GM19452 (cell line): Measurements from ENCODE around the gene RGS3.

ENCODE experiments used
- ATAC-seq: cut with Tn5 transposase; IDR thresholded peaks from one replicate; pipeline ENCODE4 v1.9.1; 2021; ENCODE audit not compliant: unreplicated experiment

RGS3 gene

DNA sequence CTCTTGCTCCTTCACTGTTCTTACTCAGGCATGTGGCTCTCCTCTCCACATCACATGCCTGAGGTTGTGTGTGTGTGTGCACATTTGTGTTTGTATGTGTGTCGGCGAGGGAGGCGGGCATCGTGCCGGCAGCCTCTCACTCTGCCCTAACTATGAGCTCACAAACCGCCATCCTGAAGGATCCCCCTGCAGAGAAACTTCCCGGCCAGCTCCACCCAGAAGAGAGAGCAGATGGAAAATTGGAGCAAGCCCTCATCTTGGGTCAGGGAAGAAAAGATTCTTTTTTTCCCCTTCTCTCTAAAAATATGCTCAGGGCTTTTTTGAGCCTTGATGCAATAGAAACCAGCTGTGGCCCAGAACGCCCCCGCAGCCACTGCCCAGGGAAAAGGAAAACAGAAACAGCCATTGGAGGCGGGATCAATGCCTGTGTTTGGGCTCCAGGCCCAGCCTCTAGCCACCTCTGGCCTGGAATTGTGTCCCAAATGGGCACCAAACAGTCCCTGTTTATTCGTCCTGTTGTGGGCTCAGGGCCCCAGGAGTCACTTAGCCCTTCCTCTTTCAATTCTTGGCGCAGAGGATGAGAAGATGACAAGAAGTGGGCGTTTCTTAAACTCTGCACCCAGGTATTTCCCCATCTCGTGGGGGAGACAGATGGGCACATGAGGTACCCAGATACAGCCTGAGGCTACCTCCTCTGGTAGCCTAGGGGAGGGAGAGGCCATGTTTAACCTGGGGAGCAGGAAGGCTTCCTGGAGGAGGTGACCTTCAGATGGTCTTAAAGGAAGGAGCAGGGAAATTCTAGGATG is 151.5 kb downstream of the RGS3 start:
- ATAC-seq, result no peak

GRCh38 chr9:113616116-113616515 is 152.6 kb downstream of the RGS3 start:
- ATAC-seq, result no peak

- ATAC-seq, result no peak
These were observed 153.3 kb downstream of the RGS3 start for GRCh38 chr9:113616621-113617496.

GRCh38 chr9:113617550-113617949 is 154.0 kb downstream of the RGS3 start:
- no peak for ATAC-seq

GRCh38 chr9:113618836-113619490 is 155.4 kb downstream of the RGS3 start:
- ATAC-seq, result no peak

DNA sequence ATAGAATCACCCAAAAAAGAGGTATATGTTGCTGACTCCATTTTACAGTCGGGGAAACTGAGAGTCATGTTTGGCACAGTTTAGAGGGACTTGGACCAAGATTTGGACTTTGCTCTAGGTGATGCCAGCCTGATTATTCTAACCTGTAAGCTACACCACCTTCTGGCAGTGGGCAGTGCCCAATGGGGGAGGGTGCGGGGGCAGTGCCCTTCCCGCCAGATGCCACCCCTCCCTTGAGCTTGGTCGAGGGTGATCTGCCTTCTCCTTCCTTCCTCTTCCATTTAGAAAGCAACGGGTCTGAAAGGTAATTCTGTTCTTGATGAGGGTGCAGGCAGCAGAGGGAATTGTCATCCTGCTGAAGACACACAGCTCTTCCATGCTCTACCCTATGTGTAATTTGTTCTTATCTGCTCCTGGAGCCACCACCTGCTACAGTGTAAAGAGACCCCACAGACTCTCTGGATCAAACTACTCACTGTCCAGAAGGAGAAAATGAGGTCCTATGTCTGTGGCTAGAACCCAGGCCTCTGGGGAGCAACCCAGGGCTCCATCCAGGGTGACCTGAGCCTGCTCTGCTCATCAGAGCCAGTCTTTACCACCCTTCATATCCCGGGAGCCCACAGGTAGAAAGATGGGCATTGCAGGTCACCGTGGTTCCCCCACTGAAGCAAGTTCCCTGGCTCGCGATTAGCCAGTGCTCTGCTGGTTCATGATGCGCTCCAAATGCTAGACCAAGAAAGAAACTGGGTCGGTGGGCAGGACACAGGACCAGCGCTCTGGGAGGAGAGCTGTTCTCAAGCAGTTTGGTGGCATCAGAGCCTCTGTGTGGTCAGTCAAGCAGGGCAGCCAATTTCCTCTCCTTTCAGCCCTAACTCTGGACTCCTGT is 156.2 kb downstream of the RGS3 start:
- ATAC-seq, result no peak

DNA sequence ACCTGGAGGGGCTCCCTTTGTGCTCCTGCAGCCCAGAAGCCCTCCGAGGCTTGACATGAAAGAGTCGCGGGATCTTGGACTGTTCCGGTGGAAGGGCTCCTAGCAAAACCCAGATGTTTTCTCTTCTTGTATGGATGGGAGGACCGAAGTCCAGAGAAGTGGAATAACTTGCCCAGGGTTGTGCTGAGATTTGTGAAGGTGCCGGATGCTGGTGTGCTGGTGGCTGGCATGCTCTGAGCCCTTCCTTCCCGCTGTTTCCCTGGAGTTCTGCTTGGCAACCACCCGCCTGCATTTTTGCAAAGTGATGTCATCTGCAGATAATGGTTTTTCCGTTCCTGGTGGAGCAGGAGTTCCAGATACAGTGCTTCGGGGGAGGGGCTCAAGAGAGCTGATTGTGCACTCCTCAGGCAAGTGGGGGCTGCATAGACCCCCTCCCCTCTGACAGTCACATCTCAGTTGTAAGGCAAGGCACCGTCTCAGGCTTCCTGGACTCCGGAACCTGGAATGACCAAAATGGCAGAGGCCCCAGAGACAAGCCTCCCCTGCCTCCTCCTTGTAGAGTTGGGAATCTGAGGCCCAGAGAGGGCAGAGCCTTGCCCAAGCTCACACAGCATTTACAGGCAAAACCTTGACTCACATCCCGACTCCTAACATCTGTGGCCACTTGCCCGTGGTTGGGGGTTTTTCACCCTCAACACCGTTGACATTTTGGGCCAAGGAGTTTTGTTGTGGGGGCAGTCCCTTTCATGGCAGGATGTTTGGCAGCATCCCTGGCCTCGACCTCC is 157.0 kb downstream of the RGS3 start:
- no peak for ATAC-seq

DNA sequence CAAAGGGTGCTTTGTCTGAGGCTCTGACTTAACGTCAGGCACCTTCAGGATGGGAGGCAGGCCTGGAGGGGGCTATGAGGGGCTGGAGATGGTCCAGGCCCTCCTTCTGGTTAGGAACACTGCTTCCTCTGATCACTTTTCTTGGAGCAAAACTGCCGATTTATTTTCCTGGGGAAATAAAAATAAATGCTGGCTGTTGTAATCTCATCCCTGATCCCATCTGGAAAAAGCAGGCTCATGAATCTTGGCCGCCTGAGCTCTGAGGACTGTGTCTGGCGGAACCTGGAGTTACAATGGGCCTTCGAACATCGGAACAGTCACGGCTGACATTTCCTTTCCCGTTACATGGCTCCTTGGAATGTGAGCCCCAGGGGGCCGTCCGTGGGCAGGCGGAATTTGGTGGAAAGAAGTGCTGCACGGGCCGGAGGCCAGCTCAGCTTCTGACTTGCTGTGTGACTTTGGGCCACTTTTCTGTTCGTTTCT is 157.8 kb downstream of the RGS3 start:
- no peak for ATAC-seq

DNA sequence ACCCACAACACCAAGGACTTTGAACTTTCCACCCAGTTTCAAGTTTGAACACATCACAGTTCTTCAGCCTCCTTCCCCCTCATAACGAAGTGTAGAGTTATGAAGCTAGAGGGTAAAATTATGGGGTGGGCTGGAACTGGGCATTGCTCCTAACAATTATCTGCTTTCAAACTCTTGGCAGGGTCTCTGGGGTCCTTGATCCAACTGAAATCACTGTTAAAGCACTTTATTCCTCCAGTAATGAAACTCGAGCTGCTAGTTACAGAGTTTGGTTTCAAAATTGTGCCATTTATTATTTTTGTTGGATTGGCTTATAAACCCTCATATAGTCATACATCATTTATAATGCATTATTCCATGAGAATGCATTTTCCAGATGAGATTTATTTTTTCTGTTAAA is 158.5 kb downstream of the RGS3 start:
- ATAC-seq, result no peak

GRCh38 chr9:113622600-113623400 is 159.3 kb downstream of the RGS3 start:
- ATAC-seq, result peak; percentile 79

DNA sequence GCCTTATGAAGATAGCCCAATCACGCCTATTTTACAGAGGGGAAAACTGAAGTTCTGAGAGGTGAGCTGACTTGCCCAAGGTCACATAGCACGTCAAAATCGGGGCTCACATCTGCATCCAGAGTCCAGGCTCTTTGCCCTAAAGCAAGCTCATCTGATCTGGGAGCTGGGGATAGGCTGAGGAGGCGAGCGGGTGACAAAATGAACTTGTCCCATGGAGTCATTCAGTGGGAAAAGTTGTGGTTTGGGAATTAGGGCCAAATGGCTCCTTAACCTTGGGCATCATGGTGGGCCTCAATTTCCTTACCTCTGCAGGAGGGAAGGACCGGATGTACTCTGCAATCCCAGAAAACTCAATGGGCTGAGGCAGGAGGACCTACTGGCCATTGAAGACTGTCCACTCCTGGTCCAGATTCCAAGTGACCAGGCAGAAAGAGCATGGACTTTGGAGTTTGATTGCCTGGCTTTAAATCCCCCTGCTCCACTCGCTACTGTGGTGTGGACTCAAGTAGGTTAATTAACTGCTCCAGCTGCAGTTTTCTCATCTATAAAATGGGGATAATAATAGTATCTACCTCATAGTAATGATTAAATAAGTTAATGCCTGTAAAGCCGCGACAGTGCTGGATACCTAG is 160.4 kb downstream of the RGS3 start:
- ATAC-seq, result no peak

DNA sequence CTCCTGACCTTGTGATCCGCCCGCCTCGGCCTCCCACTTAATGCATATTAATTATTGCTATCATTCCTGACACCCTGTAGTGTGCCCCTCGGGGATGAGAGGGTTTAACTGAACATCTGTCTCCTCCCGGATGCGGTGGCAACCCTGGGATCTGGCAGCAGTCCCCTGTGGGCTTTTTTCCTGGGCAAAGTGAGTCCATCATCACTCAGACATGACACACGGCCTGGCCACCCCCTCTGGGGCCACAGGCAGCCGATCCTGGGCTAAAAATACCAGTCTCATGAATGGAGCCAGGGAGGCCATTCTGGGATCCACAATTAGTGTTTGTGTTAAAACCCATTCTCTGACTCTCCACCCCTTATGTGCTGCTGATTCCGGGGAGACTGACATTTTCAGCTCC is 161.2 kb downstream of the RGS3 start:
- no peak for ATAC-seq

DNA sequence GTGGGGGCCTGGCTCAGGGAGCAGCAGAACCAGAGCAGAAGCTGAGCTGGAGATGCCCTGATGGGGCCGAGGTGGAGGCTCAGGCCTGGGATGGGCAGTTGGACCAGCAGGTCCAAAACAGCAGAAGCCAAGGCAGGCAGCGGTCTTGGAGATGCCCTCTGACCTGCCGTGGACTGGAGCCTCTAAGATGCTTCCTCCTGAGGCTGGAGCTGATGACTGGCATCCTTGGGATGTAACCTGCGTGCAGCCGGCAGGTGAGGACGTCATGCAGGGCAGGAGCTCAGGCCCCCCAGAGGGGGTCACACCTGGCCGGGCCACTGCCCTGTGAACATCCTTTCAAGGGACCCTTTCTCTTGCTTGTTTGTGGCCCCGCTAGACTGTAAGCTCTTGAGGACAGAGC is 162.0 kb downstream of the RGS3 start:
- ATAC-seq, result no peak

DNA sequence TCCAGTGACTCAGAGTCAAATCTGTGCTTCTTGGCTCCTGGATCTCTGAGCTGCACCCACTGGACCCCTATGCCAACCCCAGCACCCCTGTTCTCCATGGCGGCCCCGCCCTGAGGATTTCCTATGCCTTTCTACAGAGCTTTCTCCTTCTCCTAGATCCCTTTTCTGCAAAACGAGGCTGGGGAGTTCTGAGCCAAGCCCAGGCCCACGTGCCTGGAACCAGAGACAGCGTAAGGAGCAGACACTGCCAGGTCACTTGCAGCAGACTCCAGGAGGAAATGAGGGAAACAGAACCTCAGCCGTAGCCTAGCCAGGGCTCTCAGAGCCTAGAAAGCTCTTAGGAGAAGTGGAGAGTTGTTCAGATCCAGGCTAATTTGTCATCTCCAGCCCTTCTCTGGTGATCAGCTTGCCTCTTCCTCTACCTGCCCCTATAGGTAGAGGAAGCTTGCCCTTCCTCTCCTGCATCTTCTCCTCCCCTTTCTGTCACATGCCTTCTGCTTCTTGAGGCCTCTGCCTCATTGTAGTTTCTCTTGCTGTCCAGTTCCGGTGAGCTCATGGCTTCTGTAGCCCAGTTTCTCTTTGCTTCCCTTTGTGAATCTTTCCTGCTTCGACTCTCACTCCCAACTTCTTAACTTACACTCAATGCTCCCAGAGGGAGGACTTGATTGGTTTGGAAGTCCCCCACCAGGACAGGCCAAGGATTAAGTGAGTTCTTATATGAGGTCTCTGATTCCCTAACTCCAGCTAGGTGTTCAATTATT is 163.4 kb downstream of the RGS3 start:
- ATAC-seq, result no peak

DNA sequence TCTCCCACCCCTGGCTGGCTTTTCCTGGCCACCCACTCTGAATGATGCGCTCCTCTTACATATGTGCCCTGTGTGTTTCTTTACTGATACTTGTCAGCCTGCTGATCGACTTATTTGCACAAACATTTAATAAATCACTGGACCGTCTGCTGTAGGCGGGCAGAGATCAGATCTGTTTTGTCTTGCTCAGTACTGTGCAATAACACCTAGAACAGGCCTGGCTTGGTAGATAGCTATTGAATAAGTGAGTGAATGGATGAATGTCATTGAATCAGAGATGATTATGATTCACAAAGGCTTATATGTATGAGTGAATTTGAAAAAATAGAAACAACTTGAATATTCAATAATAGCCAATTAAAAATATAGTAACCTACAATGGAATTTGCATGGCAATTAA is 165.1 kb downstream of the RGS3 start:
- ATAC-seq, result no peak

GRCh38 chr9:113630386-113631136 is 167.0 kb downstream of the RGS3 start:
- ATAC-seq, result no peak

GRCh38 chr9:113631137-113631765 is 167.7 kb downstream of the RGS3 start:
- ATAC-seq, result no peak
